ENCODE data around the gene FBP2. TPM values are rescaled to one million over a fixed set of nuclear protein-coding genes. Genes with fewer than 3 reads are reported as not detected.

The FBP2 gene
- total and polyA plus RNA-seq, 10 of the 15 experiments (the other 5 are each of a cell fraction or from before 2014, with no cell fraction given): 0.07 to 1.1 (median 0.12) TPM; not detected in 6

DNA sequence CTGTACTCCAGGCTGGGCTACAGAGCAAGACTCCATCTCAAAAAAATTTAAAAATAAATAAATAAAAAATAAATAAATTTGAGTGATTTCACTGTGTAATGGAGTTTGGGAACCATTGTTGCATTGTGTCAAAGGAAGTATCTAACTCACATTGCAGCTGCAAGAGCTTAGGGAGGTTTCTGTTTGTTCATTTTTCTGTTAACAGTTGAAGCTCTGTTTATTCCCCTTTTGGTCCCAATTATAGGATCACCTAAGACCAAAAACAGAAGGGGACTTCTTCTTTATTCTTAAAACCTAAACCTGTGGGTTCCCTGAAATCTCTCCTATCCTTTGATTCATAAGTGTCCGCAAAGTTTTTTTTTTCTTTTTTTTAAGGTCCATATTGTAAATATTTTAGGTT lies 67.4 kb downstream of the FBP2 start:
- no peak overlapping the region for H3K27ac ChIP-seq (ENCODE audit: control insufficient read depth, insufficient read depth)
- in situ Hi-C loops (cut with MboI) (no loop called here), intact Hi-C loops (cut with micrococcal nuclease; ENCODE audit: unreplicated experiment) (no loop called here)
- no peaks in the 10 kb centered on the region for H4K20me1 ChIP-seq (ENCODE audit: control insufficient read depth, insufficient read depth)
- DNase-seq (ENCODE audit: low read depth, low spot score): no peak
- no peak overlapping the region for H3K9ac ChIP-seq (ENCODE audit: control insufficient read depth, insufficient read depth, low read length)
- ChIA-PET SMC1A (ENCODE audit: uncharacterized antibody, unreplicated experiment) (no interaction called here), RAD21 (ENCODE audit: unreplicated experiment) (no interaction called here), CTCF (no interaction called here), POLR2A (no interaction called here)
- H3K79me2 ChIP-seq (ENCODE audit: control insufficient read depth, insufficient read depth, low read length): no peaks in the 10 kb centered on the region
- FAIRE-seq: no peak
- H3K4me2 ChIP-seq (ENCODE audit: control insufficient read depth, insufficient read depth): no peak overlapping the region
- no peaks in the 10 kb centered on the region for H3K4me1 ChIP-seq (ENCODE audit: control insufficient read depth, insufficient read depth, low read length)
- no peak for ATAC-seq
- no peaks in the 10 kb centered on the region for H3K9me3 ChIP-seq (replicated peaks; ENCODE audit: control insufficient read depth, insufficient read depth, low read length)
- H3K27me3 ChIP-seq (replicated peaks in 1 of 2; ENCODE audit: control insufficient read depth in 2 of 2, insufficient read depth in 2 of 2, low read length in 1 of 2): no peaks in the 10 kb centered on the region; a peak in 1 of 4 replicates
- no peaks in the 10 kb centered on the region for H3K36me3 ChIP-seq (ENCODE audit: control insufficient read depth in 2 of 2, insufficient read depth in 2 of 2, low read length in 1 of 2)
- no TSS peak for BruUV-seq (replicated peaks)
- no peak overlapping the region for H2AFZ ChIP-seq (ENCODE audit: control insufficient read depth, low read depth, low read length)
- H3K4me3 ChIP-seq: no peak overlapping the region
- TF ChIP-seq MEF2A (IDR thresholded peaks at IDR 0.05; ENCODE audit: insufficient read depth, low read depth, low read length): no peak
- TF ChIP-seq NR2F1 (conservative IDR thresholded peaks at IDR 0.05): no peak
- no peak for TF ChIP-seq CHD4 (IDR thresholded peaks at IDR 0.05)
- no peak for TF ChIP-seq BCL11A (IDR thresholded peaks at IDR 0.05; ENCODE audit: low read depth, low read length)
- TF ChIP-seq, protein P1, sequence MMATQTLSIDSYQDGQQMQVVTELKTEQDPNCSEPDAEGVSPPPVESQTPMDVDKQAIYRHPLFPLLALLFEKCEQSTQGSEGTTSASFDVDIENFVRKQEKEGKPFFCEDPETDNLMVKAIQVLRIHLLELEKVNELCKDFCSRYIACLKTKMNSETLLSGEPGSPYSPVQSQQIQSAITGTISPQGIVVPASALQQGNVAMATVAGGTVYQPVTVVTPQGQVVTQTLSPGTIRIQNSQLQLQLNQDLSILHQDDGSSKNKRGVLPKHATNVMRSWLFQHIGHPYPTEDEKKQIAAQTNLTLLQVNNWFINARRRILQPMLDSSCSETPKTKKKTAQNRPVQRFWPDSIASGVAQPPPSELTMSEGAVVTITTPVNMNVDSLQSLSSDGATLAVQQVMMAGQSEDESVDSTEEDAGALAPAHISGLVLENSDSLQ (IDR thresholded peaks at IDR 0.05): no peak
- TF ChIP-seq MTA3 (IDR thresholded peaks at IDR 0.05; ENCODE audit: borderline replicate concordance, low read length): no peak
- no peak for TF ChIP-seq USF1 (IDR thresholded peaks at IDR 0.05; ENCODE audit: borderline replicate concordance, extremely low read length, insufficient read depth, low read depth, low read length)
- TF ChIP-seq RAD51 (IDR thresholded peaks at IDR 0.05): no peak
- no peak for TF ChIP-seq FOXM1 (IDR thresholded peaks at IDR 0.05; ENCODE audit: low read depth, low read length)
- TF ChIP-seq BCLAF1 (IDR thresholded peaks at IDR 0.05): no peak
- no peak for TF ChIP-seq STAT1 (conservative IDR thresholded peaks at IDR 0.05)
- TF ChIP-seq CBX5 (IDR thresholded peaks at IDR 0.05; ENCODE audit: low read depth): no peak
- no peak for TF ChIP-seq POLR2A (IDR thresholded peaks at IDR 0.05; ENCODE audit: low read depth, low read length)
- no peak for TF ChIP-seq SREBF1 (IDR thresholded peaks at IDR 0.05; ENCODE audit: low read length)
- no peak for TF ChIP-seq YY1 (IDR thresholded peaks at IDR 0.05; ENCODE audit: low read depth, low read length)
- TF ChIP-seq RCOR1 (conservative IDR thresholded peaks at IDR 0.05; ENCODE audit: low read depth, low read length): no peak
- TF ChIP-seq TCF12 (IDR thresholded peaks at IDR 0.05; ENCODE audit: low read depth, low read length): no peak
- no peak for TF ChIP-seq RB1 (IDR thresholded peaks at IDR 0.05; ENCODE audit: borderline replicate concordance)
- 94% methylated on average over 1 of the region's 1 CpG for WGBS (ENCODE audit: insufficient coverage, insufficient replicate concordance, low lambda C conversion rate, missing lambda C conversion rate)
